Amniotic stem cell (primary cell): ENCODE measurements around the gene FAM184A.

Experiments
- DNase-seq: peaks from one replicate; lab custom pipeline; 2025; lab: John Stamatoyannopoulos, UW

The FAM184A gene

GRCh38 chr6:119060255-119060907 is 18.1 kb downstream of the FAM184A start:
- no peak for DNase-seq

- no peak for DNase-seq
Measured at GRCh38 chr6:119055069-119055468, 23.4 kb downstream of the FAM184A start.

GRCh38 chr6:119052987-119053386 is 25.5 kb downstream of the FAM184A start:
- DNase-seq, result no peak

GRCh38 chr6:119052292-119052889 is 26.1 kb downstream of the FAM184A start:
- no peak for DNase-seq

- DNase-seq, result no peak
Measured at GRCh38 chr6:119044255-119044654, 34.2 kb downstream of the FAM184A start.

GRCh38 chr6:119043783-119044182 is 34.7 kb downstream of the FAM184A start:
- DNase-seq, result no peak

- DNase-seq, result no peak
Measured at GRCh38 chr6:119043265-119043664, 35.2 kb downstream of the FAM184A start.

- no peak for DNase-seq
Measured at GRCh38 chr6:119040636-119041035, 37.8 kb downstream of the FAM184A start.

- no peak for DNase-seq
Measured at GRCh38 chr6:119040229-119040628, 38.2 kb downstream of the FAM184A start.

GRCh38 chr6:119037941-119038623 is 40.4 kb downstream of the FAM184A start:
- DNase-seq, result no peak

- no peak for DNase-seq
Measured at GRCh38 chr6:119037264-119037663, 41.2 kb downstream of the FAM184A start.

GRCh38 chr6:119036081-119036480 is 42.4 kb downstream of the FAM184A start:
- DNase-seq, result no peak

GRCh38 chr6:119035459-119035858 is 43.0 kb downstream of the FAM184A start:
- no peak for DNase-seq

GRCh38 chr6:119034827-119035458 is 43.5 kb downstream of the FAM184A start:
- DNase-seq, result no peak

GRCh38 chr6:119032428-119032827 is 46.0 kb downstream of the FAM184A start:
- DNase-seq, result no peak

- no peak for DNase-seq
Measured at GRCh38 chr6:119030759-119031158, 47.7 kb downstream of the FAM184A start.

- DNase-seq, result no peak
Measured at GRCh38 chr6:119028091-119028490, 50.4 kb downstream of the FAM184A start.

- DNase-seq, result no peak
Measured at GRCh38 chr6:119027465-119027864, 51.0 kb downstream of the FAM184A start.

GRCh38 chr6:119026822-119027221 is 51.6 kb downstream of the FAM184A start:
- no peak for DNase-seq

- DNase-seq, result no peak
Measured at GRCh38 chr6:119025793-119026192, 52.7 kb downstream of the FAM184A start.

- no peak for DNase-seq
Measured at GRCh38 chr6:119024111-119024510, 54.4 kb downstream of the FAM184A start.

GRCh38 chr6:119022796-119023195 is 55.7 kb downstream of the FAM184A start:
- DNase-seq, result no peak
